GM23248 (cell line): ENCODE results near the gene DTX4. TPM values are rescaled to one million over a fixed set of nuclear protein-coding genes. Genes with fewer than 3 reads are reported as not detected.

Experiments used
- DNase-seq: peaks from one replicate; pipeline ENCODE4 v3.0.0-alpha.2; 2015
- H2AFZ ChIP-seq: fragments of 200-600 bp; sonication (generic); 2 replicates; pipeline ENCODE4 v1.6.1; 2016; ENCODE audit warnings: antibody characterized with exemption
- H3F3A ChIP-seq: fragments of 200-600 bp; sonication (generic); 2 replicates; pipeline ENCODE4 v1.6.1; 2016; ENCODE audit warnings: mild to moderate bottlenecking, antibody characterized with exemption, mixed run types; ENCODE audit not compliant: insufficient read depth
- H3K27ac ChIP-seq: fragments of 200-600 bp; sonication (generic); 2 replicates; pipeline ENCODE4 v1.5.1; 2016; ENCODE audit warnings: mild to moderate bottlenecking
- H3K27me3 ChIP-seq: fragments of 200-600 bp; sonication (generic); replicated peaks from 2 replicates; pipeline ENCODE4 v1.6.1; 2016; ENCODE audit warnings: mild to moderate bottlenecking; ENCODE audit not compliant: insufficient read depth
- H3K36me3 ChIP-seq: fragments of 200-600 bp; sonication (generic); 2 replicates; pipeline ENCODE4 v1.6.1; 2016; ENCODE audit warnings: low read depth, mild to moderate bottlenecking
- H3K4me1 ChIP-seq: fragments of 200-600 bp; sonication (generic); 2 replicates; pipeline ENCODE4 v1.6.1; 2016; ENCODE audit warnings: mild to moderate bottlenecking; ENCODE audit not compliant: insufficient read depth
- H3K4me2 ChIP-seq: fragments of 200-600 bp; sonication (generic); one replicate; pipeline ENCODE4 v1.6.1; 2016; ENCODE audit warnings: mild to moderate bottlenecking; ENCODE audit not compliant: unreplicated experiment
- H3K4me3 ChIP-seq: fragments of 200-600 bp; sonication (generic); 2 replicates; pipeline ENCODE4 v1.5.1; 2016; ENCODE audit warnings: mild to moderate bottlenecking
- H3K79me2 ChIP-seq: fragments of 200-600 bp; sonication (generic); 2 replicates; pipeline ENCODE4 v1.6.1; 2016; ENCODE audit warnings: mild to moderate bottlenecking; ENCODE audit not compliant: insufficient read depth
- H3K9ac ChIP-seq: fragments of 200-600 bp; sonication (generic); 2 replicates; pipeline ENCODE4 v1.6.1; 2016; ENCODE audit warnings: mild to moderate bottlenecking
- H3K9me2 ChIP-seq: fragments of 200-600 bp; sonication (generic); 2 replicates; pipeline ENCODE4 v1.6.1; 2016; ENCODE audit warnings: mixed run types, mild to moderate bottlenecking, moderate library complexity; ENCODE audit not compliant: insufficient read depth
- H3K9me3 ChIP-seq: fragments of 200-600 bp; sonication (generic); one replicate; pipeline ENCODE4 v1.6.1; 2017; ENCODE audit warnings: low read depth
- H4K20me1 ChIP-seq: fragments of 200-600 bp; sonication (generic); 2 replicates; pipeline ENCODE4 v1.6.0; 2016; ENCODE audit not compliant: insufficient read depth
- EZH2 ChIP-seq: fragments of 200-600 bp; sonication (generic); IDR thresholded peaks from 2 replicates; pipeline ENCODE4 v1.6.1; 2018; ENCODE audit warnings: antibody characterized with exemption, mild to moderate bottlenecking; ENCODE audit not compliant: insufficient read depth, poor library complexity, severe bottlenecking
- EZH2phosphoT487 ChIP-seq: fragments of 200-600 bp; sonication (generic); IDR thresholded peaks from 2 replicates; pipeline ENCODE4 v1.6.1; 2018; ENCODE audit warnings: antibody characterized with exemption, moderate library complexity, mild to moderate bottlenecking, low read depth; ENCODE audit not compliant: insufficient read depth
- WGBS, 2 experiments: methylation state at CpG; one replicate each; pipeline ENCODE4 v1.1.6; 2015 to 2017; ENCODE audit warnings: low lambda C conversion rate in 2 of 2, low coverage in 1 of 2; ENCODE audit errors: missing lambda C conversion rate in 2 of 2; 5-methylcytosine and 5-hydroxymethylcytosine counted together
- in situ Hi-C: fragments of 300-500 bp; cut with MboI; formaldehyde crosslinking; loops from 2 replicates; pipeline ENCODE4 v1.15.0; 2020
- polyA plus RNA-seq: library from polyadenylated mRNA; unstranded; fragments of >200 nt; fragmentation: Nextera tagmentation; extraction: Ambion mirVana; gene quantifications from 2 replicates; pipeline ENCODE4 v1.2.1, GENCODE V29; 2016
- total RNA-seq: library from RNA; depleted of rRNA; stranded (reverse); fragments of >200 nt; shearing (Covaris generic); gene quantifications from 2 replicates; pipeline ENCODE4 v1.2.3, GENCODE V29; 2014

The DTX4 gene
- total and polyA plus RNA-seq, 2 experiments from 2014 or later, result 0.16 to 0.22 TPM

- Histone ChIP-seq H2AFZ (no peak overlapping the region), H3K4me1 (no peaks in the 10 kb centered on the region), H4K20me1 (no peaks in the 10 kb centered on the region), H3K9ac (no peak overlapping the region), H3K9me2 (no peaks in the 10 kb centered on the region), H3K27me3 (0 out of 2 replicates have a peak, but pooled peaks cover 4% of the 10 kb centered on the region), H3K4me2 (no peak overlapping the region), H3K79me2 (no peaks in the 10 kb centered on the region), H3K27ac (no peak overlapping the region), H3F3A (no peaks in the 10 kb centered on the region), H3K4me3 (no peak overlapping the region), H3K9me3 (no peaks in the 10 kb centered on the region), H3K36me3 (no peaks in the 10 kb centered on the region)
- in situ Hi-C loops, result loop anchor here (25.0 kb wide), 1 partner anchor 505 kb away; no protein-coding TSS in a partner anchor
- TF ChIP-seq EZH2 (no peak), EZH2phosphoT487 (no peak)
- DNase-seq, result no peak
- WGBS, 2 experiments, result 68 to 74% methylated on average over 4 of the region's 4 CpGs
These were observed 10.7 kb downstream of the DTX4 start for GRCh38 chr11:59182457-59183151.

- H3K36me3 ChIP-seq, result no peaks in the 10 kb centered on the region
- no peak for TF ChIP-seq EZH2phosphoT487
- no peak for TF ChIP-seq EZH2
- no peak overlapping the region for H3K4me3 ChIP-seq
- H3K4me2 ChIP-seq, result no peak overlapping the region
- no peaks in the 10 kb centered on the region for H4K20me1 ChIP-seq
- peaks cover 4% of the 10 kb centered on the region; the same call in 1 of the 2 replicates for H3K27me3 ChIP-seq
- no peak overlapping the region for H3K27ac ChIP-seq
- H3K4me1 ChIP-seq, result no peaks in the 10 kb centered on the region
- no peaks in the 10 kb centered on the region for H3F3A ChIP-seq
- H2AFZ ChIP-seq, result no peak overlapping the region
- H3K9ac ChIP-seq, result no peak overlapping the region
- DNase-seq, result no peak
- in situ Hi-C loops, result loop anchor here (25.0 kb wide), 1 partner anchor 504 kb away; no protein-coding TSS in a partner anchor
- no peaks in the 10 kb centered on the region for H3K9me3 ChIP-seq
- 75 to 95% methylated on average over 1 of the region's 1 CpG for WGBS, 2 experiments
- H3K9me2 ChIP-seq, result no peaks in the 10 kb centered on the region
- no peaks in the 10 kb centered on the region for H3K79me2 ChIP-seq
These were observed 11.8 kb downstream of the DTX4 start for GRCh38 chr11:59183771-59184170.

GRCh38 chr11:59184691-59185339 lies 12.9 kb downstream of the DTX4 start:
- no peak overlapping the region for H3K27ac ChIP-seq
- TF ChIP-seq EZH2phosphoT487 (no peak), EZH2 (no peak)
- H3K9ac ChIP-seq, result no peak overlapping the region
- 55 to 59% methylated on average over 9 of the region's 9 CpGs for WGBS, 2 experiments
- H4K20me1 ChIP-seq, result no peaks in the 10 kb centered on the region
- no peaks in the 10 kb centered on the region for H3K79me2 ChIP-seq
- H3K36me3 ChIP-seq, result no peaks in the 10 kb centered on the region
- no peaks in the 10 kb centered on the region for H3K4me1 ChIP-seq
- DNase-seq, result no peak
- peaks cover 4% of the 10 kb centered on the region; the same call in 1 of the 2 replicates for H3K27me3 ChIP-seq
- H3K4me3 ChIP-seq, result no peak overlapping the region
- no peaks in the 10 kb centered on the region for H3K9me3 ChIP-seq
- no peaks in the 10 kb centered on the region for H3F3A ChIP-seq
- no peak overlapping the region for H2AFZ ChIP-seq
- no peaks in the 10 kb centered on the region for H3K9me2 ChIP-seq
- no peak overlapping the region for H3K4me2 ChIP-seq
- in situ Hi-C loops, result loop anchor here (25.0 kb wide), 1 partner anchor 502 kb away; no protein-coding TSS in a partner anchor

GRCh38 chr11:59185386-59185945 lies 13.5 kb downstream of the DTX4 start:
- Histone ChIP-seq H3K79me2 (no peaks in the 10 kb centered on the region), H3K9me2 (no peaks in the 10 kb centered on the region), H3K9ac (no peak overlapping the region), H3K9me3 (no peaks in the 10 kb centered on the region), H3K27me3 (peaks cover 4% of the 10 kb centered on the region; the same call in 1 of the 2 replicates), H3K4me1 (no peaks in the 10 kb centered on the region), H2AFZ (no peak overlapping the region), H3K4me3 (no peak overlapping the region), H3K4me2 (no peak overlapping the region), H3F3A (no peaks in the 10 kb centered on the region), H3K27ac (no peak overlapping the region), H4K20me1 (no peaks in the 10 kb centered on the region), H3K36me3 (no peaks in the 10 kb centered on the region)
- peak; percentile 15 for DNase-seq
- WGBS, 2 experiments, result 34 to 39% methylated on average over 5 of the region's 5 CpGs
- in situ Hi-C loops, result loop anchor here (25.0 kb wide), 1 partner anchor 502 kb away; no protein-coding TSS in a partner anchor
- TF ChIP-seq EZH2phosphoT487 (no peak), EZH2 (no peak)
